Endothelial cell of umbilical vein (primary cell): ENCODE data around the gene SLAIN2.

ENCODE experiments used
- EZH2 ChIP-seq: IDR thresholded peaks from 2 replicates; pipeline ENCODE4 v1.6.1; 2012; ENCODE audit warnings: borderline replicate concordance, low read depth, mild to moderate bottlenecking, moderate library complexity, low read length, inconsistent platforms; ENCODE audit not compliant: severe bottlenecking
- FOS ChIP-seq: IDR thresholded peaks from 2 replicates; pipeline ENCODE4 v1.6.1; 2011; ENCODE audit warnings: mild to moderate bottlenecking, low read length, moderate library complexity, borderline replicate concordance; ENCODE audit not compliant: insufficient read depth
- GATA2 ChIP-seq: IDR thresholded peaks from 2 replicates; pipeline ENCODE4 v1.7.0; 2011; ENCODE audit warnings: low read depth, mild to moderate bottlenecking, moderate library complexity, mixed read lengths, low read length; ENCODE audit not compliant: insufficient read length, insufficient read depth
- JUN ChIP-seq: IDR thresholded peaks from 2 replicates; pipeline ENCODE4 v1.6.1; 2011; ENCODE audit warnings: borderline replicate concordance, low read depth; ENCODE audit not compliant: insufficient read length, insufficient read depth
- MYC ChIP-seq: IDR thresholded peaks from one replicate; pipeline ENCODE4 v1.6.1; 2011; ENCODE audit warnings: mild to moderate bottlenecking, low read depth, low read length
- POLR2A ChIP-seq: IDR thresholded peaks from 2 replicates; pipeline ENCODE4 v1.6.1; 2012; ENCODE audit warnings: low read depth, mild to moderate bottlenecking, control low read depth, low read length
- POLR2AphosphoS5 ChIP-seq: IDR thresholded peaks from 2 replicates; pipeline ENCODE4 v1.6.1; 2012; ENCODE audit warnings: low read depth, mild to moderate bottlenecking, control low read depth, low read length, moderate library complexity; ENCODE audit not compliant: insufficient read depth
- TF ChIP-seq, protein P1 (sequence below), 2 donors: IDR thresholded peaks; 1 replicate in 1 of 2; 2 replicates in 1 of 2; pipeline ENCODE4 v1.5.1; 2011; ENCODE audit warnings: low read length in 2 of 2, mild to moderate bottlenecking in 2 of 2, moderate library complexity in 2 of 2, control low read depth in 1 of 2, inconsistent platforms in 1 of 2, low read depth in 1 of 2; ENCODE audit not compliant: insufficient read depth in 1 of 2; ENCODE audit errors: extremely low read depth in 1 of 2
- TF ChIP-seq, protein P2 (sequence below): IDR thresholded peaks from 2 replicates; pipeline ENCODE4 v1.6.1; 2011; ENCODE audit not compliant: insufficient read depth, insufficient read length

DNA sequence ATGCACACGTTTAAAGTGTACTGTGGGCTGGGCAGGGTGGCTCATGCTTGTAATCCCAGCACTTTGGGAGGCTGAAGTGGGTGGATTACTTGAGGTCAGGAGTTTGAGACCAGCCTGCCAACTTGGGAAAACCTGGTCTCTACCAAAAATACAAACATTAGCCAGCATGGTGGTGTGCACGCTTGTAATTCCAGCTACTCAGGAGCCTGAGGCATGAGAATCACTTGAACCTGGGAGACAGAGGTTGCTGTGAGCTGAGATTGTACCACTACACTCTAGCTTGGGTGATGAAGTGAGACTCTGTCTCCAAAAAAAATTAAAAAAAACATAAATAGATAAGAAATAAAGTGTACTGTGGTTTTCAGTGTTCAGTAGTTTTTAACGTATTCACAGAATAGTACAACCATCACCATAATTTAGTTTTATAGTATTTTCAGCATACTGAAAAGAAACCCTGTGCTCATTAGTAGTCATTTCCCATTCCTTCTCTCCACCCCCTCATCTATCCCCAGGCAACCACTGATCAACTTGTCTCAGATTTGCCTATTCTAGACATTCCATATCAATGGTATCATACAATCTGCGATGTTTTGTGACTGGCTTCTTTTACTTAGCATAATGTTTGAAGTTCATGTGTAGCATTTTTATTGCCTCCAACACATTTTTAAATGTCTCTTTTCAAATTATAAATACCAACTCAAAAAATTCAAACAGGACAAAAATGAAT lies 19.1 kb downstream of the SLAIN2 start:
- TF ChIP-seq POLR2A (no peak), POLR2AphosphoS5 (no peak), GATA2 (no peak), EZH2 (no peak), MYC (no peak), JUN (no peak), FOS (no peak)
- TF ChIP-seq, protein P1, sequence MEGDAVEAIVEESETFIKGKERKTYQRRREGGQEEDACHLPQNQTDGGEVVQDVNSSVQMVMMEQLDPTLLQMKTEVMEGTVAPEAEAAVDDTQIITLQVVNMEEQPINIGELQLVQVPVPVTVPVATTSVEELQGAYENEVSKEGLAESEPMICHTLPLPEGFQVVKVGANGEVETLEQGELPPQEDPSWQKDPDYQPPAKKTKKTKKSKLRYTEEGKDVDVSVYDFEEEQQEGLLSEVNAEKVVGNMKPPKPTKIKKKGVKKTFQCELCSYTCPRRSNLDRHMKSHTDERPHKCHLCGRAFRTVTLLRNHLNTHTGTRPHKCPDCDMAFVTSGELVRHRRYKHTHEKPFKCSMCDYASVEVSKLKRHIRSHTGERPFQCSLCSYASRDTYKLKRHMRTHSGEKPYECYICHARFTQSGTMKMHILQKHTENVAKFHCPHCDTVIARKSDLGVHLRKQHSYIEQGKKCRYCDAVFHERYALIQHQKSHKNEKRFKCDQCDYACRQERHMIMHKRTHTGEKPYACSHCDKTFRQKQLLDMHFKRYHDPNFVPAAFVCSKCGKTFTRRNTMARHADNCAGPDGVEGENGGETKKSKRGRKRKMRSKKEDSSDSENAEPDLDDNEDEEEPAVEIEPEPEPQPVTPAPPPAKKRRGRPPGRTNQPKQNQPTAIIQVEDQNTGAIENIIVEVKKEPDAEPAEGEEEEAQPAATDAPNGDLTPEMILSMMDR (IDR thresholded peaks at IDR 0.05; ENCODE audit: extremely low read depth in 1 of 2, insufficient read depth in 1 of 2, low read depth in 1 of 2, low read length in 2 of 2): no peak
- TF ChIP-seq, protein P2, sequence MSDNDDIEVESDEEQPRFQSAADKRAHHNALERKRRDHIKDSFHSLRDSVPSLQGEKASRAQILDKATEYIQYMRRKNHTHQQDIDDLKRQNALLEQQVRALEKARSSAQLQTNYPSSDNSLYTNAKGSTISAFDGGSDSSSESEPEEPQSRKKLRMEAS: no peak
